HEK293 (cell line): Measurements from ENCODE around the gene AP1G2.

ENCODE experiments used
- CTCF ChIA-PET: fragments of 350-600 bp; formaldehyde crosslinking; extraction: SDS; loops from one replicate; lab custom pipeline; 2021; ENCODE audit warnings: antibody characterized with exemption; lab: Yijun Ruan, JAX
- POLR2A ChIA-PET: fragments of 300-600 bp; formaldehyde crosslinking; extraction: SDS; loops from one replicate; lab custom pipeline; 2020; ENCODE audit warnings: antibody characterized with exemption, inconsistent platforms; lab: Yijun Ruan, JAX
- H3K27ac ChIP-seq: fragments of 200-500 bp; sonication (Bioruptor generic); 2 replicates; pipeline ENCODE4 v1.5.1; 2014; ENCODE audit warnings: low read depth, low read length, control low read depth, inconsistent platforms; ENCODE audit errors: extremely low read depth
- H3K36me3 ChIP-seq, 2 experiments: fragments of 200-500 bp in 1 of 2; sonication (Bioruptor generic) in 1 of 2; 1 replicate in 1 of 2; 2 replicates in 1 of 2; pipeline ENCODE4 v1.5.1; 2014 to 2017; ENCODE audit warnings: inconsistent platforms in 2 of 2, low read length in 2 of 2; ENCODE audit not compliant: control insufficient read depth in 2 of 2, insufficient read depth in 1 of 2
- H3K4me1 ChIP-seq: fragments of 200-500 bp; sonication (Bioruptor generic); 2 replicates; pipeline ENCODE4 v1.5.1; 2014; ENCODE audit warnings: mild to moderate bottlenecking, low read length, inconsistent platforms; ENCODE audit not compliant: control insufficient read depth, insufficient read depth
- H3K4me3 ChIP-seq: 2 replicates; pipeline ENCODE4 v1.5.1; 2011; ENCODE audit warnings: low read depth, mild to moderate bottlenecking, control low read depth, low read length, moderate library complexity
- H3K9me3 ChIP-seq: fragments of 200-500 bp; sonication (Bioruptor generic); 2 replicates; pipeline ENCODE4 v1.5.1; 2014; ENCODE audit warnings: low read depth, low read length, inconsistent platforms; ENCODE audit not compliant: control insufficient read depth, insufficient read depth
- GLIS1 ChIP-seq: fragments of 450-650 bp; formaldehyde crosslinking; IDR thresholded peaks from 2 replicates; pipeline ENCODE4 v1.5.1; 2016; ENCODE audit warnings: missing biosample characterization, missing genetic modification characterization
- KLF10 ChIP-seq: fragments of 450-650 bp; IDR thresholded peaks from 2 replicates; pipeline ENCODE4 v1.5.1; 2018; ENCODE audit warnings: missing biosample characterization, mild to moderate bottlenecking, missing genetic modification characterization
- MEIS1 ChIP-seq: sonication (generic); formaldehyde crosslinking; IDR thresholded peaks from 2 replicates; pipeline ENCODE4 v1.8.1; 2022; ENCODE audit warnings: missing genetic modification reagents, mild to moderate bottlenecking, borderline replicate concordance
- OVOL3 ChIP-seq: fragments of 450-650 bp; formaldehyde crosslinking; IDR thresholded peaks from 2 replicates; pipeline ENCODE4 v1.5.1; 2016; ENCODE audit warnings: missing biosample characterization, missing genetic modification characterization
- RBAK ChIP-seq: fragments of 450-650 bp; formaldehyde crosslinking; IDR thresholded peaks from 2 replicates; pipeline ENCODE4 v1.5.1; 2016; ENCODE audit warnings: missing biosample characterization, missing genetic modification characterization
- YY2 ChIP-seq: fragments of 450-650 bp; formaldehyde crosslinking; IDR thresholded peaks from 2 replicates; pipeline ENCODE4 v1.5.1; 2016; ENCODE audit warnings: missing biosample characterization, missing genetic modification characterization
- ZNF157 ChIP-seq: fragments of 450-650 bp; formaldehyde crosslinking; IDR thresholded peaks from 2 replicates; pipeline ENCODE4 v1.5.1; 2016; ENCODE audit warnings: missing biosample characterization, missing genetic modification characterization
- ZNF335 ChIP-seq: fragments of 450-650 bp; formaldehyde crosslinking; conservative IDR thresholded peaks from 2 replicates; pipeline ENCODE4 v1.5.1; 2016; ENCODE audit warnings: missing biosample characterization, missing genetic modification characterization
- ZNF350 ChIP-seq: fragments of 450-650 bp; formaldehyde crosslinking; IDR thresholded peaks from 2 replicates; pipeline ENCODE4 v1.5.0; 2017; ENCODE audit warnings: missing biosample characterization, mild to moderate bottlenecking, missing genetic modification characterization
- ZNF394 ChIP-seq: fragments of 450-650 bp; formaldehyde crosslinking; IDR thresholded peaks from 2 replicates; pipeline ENCODE4 v1.5.1; 2016; ENCODE audit warnings: missing biosample characterization, missing genetic modification characterization, mild to moderate bottlenecking, moderate library complexity, borderline replicate concordance
- ZNF416 ChIP-seq: fragments of 450-650 bp; formaldehyde crosslinking; IDR thresholded peaks from 2 replicates; pipeline ENCODE4 v1.5.1; 2016; ENCODE audit warnings: missing biosample characterization, missing genetic modification characterization
- ZNF558 ChIP-seq: fragments of 450-650 bp; formaldehyde crosslinking; IDR thresholded peaks from 2 replicates; pipeline ENCODE4 v1.5.1; 2016; ENCODE audit warnings: missing biosample characterization, missing genetic modification characterization
- ZNF571 ChIP-seq: fragments of 450-650 bp; formaldehyde crosslinking; IDR thresholded peaks from 2 replicates; pipeline ENCODE4 v1.5.0; 2017; ENCODE audit warnings: missing biosample characterization, missing genetic modification characterization
- ZNF624 ChIP-seq: fragments of 450-650 bp; formaldehyde crosslinking; IDR thresholded peaks from 2 replicates; pipeline ENCODE4 v1.5.1; 2017; ENCODE audit warnings: missing biosample characterization, missing genetic modification characterization
- ZNF785 ChIP-seq: fragments of 450-650 bp; formaldehyde crosslinking; IDR thresholded peaks from 2 replicates; pipeline ENCODE4 v1.5.1; 2016; ENCODE audit warnings: missing biosample characterization, missing genetic modification characterization
- TF ChIP-seq, protein P1 (sequence below): fragments of 450-650 bp; formaldehyde crosslinking; IDR thresholded peaks from 2 replicates; pipeline ENCODE4 v1.5.1; 2016; ENCODE audit warnings: missing biosample characterization, missing genetic modification characterization
- TF ChIP-seq, protein P2 (sequence below): fragments of 450-650 bp; formaldehyde crosslinking; IDR thresholded peaks from 2 replicates; pipeline ENCODE4 v1.5.1; 2016; ENCODE audit warnings: missing biosample characterization, missing genetic modification characterization
- TF ChIP-seq, protein P3 (sequence below): fragments of 450-650 bp; IDR thresholded peaks from 2 replicates; pipeline ENCODE4 v1.5.1; 2018; ENCODE audit warnings: missing biosample characterization, missing genetic modification characterization

Gene AP1G2

DNA sequence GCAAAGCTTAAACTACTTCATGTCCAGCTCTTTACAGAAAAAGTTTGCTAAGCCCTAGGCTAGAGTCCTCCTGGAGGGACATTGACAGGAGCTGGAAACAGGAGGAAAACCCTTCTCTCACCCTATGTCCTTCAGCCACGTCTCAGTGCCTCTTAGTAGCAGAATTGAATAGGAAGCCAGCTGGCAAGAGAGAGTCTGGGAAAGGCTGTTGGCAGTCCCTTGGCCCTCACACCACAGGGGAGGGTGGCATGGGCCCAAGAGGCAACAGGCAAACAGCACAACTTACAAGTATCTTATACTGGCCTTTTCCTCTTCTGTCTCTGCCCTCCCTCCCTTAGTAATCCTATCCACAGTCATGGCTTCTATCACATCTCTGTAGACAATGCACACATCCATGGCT, 40.9 kb upstream of the AP1G2 start:
- Histone ChIP-seq H3K27ac (no peak overlapping the region), H3K4me1 (no peaks in the 10 kb centered on the region), H3K4me3 (no peak overlapping the region), H3K9me3 (no peaks in the 10 kb centered on the region), H3K36me3 (no peaks in the 10 kb centered on the region)
- TF ChIP-seq ZNF785 (tag by site-specific recombination) (no peak), ZNF335 (no peak), RBAK (tag by site-specific recombination) (no peak), MEIS1 (no peak)
- TF ChIP-seq, protein P1, sequence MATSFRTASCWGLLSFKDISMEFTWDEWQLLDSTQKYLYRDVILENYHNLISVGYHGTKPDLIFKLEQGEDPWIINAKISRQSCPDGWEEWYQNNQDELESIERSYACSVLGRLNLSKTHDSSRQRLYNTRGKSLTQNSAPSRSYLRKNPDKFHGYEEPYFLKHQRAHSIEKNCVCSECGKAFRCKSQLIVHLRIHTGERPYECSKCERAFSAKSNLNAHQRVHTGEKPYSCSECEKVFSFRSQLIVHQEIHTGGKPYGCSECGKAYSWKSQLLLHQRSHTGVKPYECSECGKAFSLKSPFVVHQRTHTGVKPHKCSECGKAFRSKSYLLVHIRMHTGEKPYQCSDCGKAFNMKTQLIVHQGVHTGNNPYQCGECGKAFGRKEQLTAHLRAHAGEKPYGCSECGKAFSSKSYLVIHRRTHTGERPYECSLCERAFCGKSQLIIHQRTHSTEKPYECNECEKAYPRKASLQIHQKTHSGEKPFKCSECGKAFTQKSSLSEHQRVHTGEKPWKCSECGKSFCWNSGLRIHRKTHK: no peak
- TF ChIP-seq, protein P2, sequence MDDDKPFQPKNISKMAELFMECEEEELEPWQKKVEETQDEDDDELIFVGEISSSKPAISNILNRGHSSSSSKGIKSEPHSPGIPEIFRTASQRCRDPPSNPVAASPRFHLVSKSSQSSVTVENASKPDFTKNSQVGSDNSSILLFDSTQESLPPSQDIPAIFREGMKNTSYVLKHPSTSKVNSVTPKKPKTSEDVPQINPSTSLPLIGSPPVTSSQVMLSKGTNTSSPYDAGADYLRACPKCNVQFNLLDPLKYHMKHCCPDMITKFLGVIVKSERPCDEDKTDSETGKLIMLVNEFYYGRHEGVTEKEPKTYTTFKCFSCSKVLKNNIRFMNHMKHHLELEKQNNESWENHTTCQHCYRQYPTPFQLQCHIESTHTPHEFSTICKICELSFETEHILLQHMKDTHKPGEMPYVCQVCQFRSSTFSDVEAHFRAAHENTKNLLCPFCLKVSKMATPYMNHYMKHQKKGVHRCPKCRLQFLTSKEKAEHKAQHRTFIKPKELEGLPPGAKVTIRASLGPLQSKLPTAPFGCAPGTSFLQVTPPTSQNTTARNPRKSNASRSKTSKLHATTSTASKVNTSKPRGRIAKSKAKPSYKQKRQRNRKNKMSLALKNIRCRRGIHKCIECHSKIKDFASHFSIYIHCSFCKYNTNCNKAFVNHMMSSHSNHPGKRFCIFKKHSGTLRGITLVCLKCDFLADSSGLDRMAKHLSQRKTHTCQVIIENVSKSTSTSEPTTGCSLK (tag by site-specific recombination): no peak
- ChIA-PET POLR2A (no interaction called here), CTCF (interaction anchor here (0.7 to 1.4 kb wide), 2 partner anchors 24 to 59 kb away, joined by 3 to 4 read pairs; no protein-coding TSS in a partner anchor)

DNA sequence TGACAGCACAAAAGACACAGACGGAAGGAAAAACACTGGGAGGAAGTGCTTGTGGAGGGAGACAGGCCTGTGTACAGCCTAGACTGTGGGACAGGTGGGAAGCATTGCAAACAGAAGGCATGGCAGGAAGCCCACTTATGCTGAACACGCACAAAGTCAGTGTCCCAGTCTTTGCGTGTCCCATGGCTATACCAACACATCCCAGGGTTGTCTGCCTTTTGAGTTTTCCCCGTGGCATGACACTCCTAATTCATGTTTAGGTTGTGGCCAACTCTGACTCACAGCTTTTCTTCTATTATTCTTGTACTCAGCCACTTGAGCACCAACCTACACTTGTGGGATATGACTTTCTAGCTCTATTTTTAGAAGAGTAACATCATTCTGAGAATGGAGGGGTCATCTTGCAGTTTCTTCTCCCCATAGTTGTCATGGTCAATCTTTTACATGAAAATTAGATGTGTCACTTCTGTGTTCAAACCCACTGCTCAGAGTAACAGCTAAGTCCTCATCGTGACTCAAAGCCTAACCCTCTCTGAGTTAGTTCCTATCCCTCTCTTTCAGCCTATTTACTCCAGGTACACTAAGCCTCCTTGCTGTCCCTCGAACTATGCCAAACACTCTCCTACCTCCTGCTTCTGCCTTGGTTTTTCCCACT, 38.5 kb upstream of the AP1G2 start:
- Histone ChIP-seq H3K27ac (no peak overlapping the region), H3K36me3 (no peaks in the 10 kb centered on the region), H3K4me1 (no peaks in the 10 kb centered on the region), H3K9me3 (no peaks in the 10 kb centered on the region), H3K4me3 (no peak overlapping the region)
- ChIA-PET CTCF (interaction anchor here (0.6 to 1.2 kb wide), 3 partner anchors 16 to 1871 kb away, joined by 3 to 6 read pairs (median 5); no protein-coding TSS in a partner anchor), POLR2A (no interaction called here)
- TF ChIP-seq ZNF157 (tag by site-specific recombination) (no peak), ZNF350 (tag by site-specific recombination) (no peak), ZNF394 (tag by site-specific recombination) (no peak), OVOL3 (tag by site-specific recombination) (no peak), ZNF558 (no peak), ZNF624 (no peak), ZNF571 (tag by site-specific recombination) (no peak), KLF10 (tag by site-specific recombination) (no peak), YY2 (tag by site-specific recombination) (no peak), GLIS1 (tag by site-specific recombination) (no peak)
- TF ChIP-seq, protein P3, sequence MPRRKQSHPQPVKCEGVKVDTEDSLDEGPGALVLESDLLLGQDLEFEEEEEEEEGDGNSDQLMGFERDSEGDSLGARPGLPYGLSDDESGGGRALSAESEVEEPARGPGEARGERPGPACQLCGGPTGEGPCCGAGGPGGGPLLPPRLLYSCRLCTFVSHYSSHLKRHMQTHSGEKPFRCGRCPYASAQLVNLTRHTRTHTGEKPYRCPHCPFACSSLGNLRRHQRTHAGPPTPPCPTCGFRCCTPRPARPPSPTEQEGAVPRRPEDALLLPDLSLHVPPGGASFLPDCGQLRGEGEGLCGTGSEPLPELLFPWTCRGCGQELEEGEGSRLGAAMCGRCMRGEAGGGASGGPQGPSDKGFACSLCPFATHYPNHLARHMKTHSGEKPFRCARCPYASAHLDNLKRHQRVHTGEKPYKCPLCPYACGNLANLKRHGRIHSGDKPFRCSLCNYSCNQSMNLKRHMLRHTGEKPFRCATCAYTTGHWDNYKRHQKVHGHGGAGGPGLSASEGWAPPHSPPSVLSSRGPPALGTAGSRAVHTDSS (tag by site-specific recombination): no peak

DNA sequence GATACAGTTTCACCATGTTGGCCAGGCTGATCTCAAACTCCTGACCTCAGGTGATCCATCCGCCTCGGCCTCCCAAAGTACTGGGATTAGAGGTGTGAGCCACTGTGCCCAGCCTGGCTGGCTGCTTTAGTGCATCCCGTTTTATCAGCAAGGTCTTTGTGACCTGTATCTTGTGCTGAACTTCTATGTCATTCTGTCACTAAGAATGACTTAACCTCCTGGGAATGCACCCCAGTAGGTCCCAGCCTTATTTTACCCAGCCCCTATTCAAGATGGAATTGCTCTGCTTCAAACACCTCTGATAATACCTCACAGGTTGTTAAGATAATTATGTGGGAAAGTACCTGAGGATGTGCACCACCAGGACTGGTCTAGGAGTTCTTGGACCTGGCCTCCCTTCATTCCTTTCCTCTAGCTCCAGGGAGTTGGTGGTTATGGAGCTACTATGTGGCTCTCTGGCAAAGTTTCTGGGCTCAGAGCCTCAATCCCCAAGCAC, 37.1 kb upstream of the AP1G2 start:
- ChIA-PET CTCF (no interaction called here), POLR2A (no interaction called here)
- Histone ChIP-seq H3K4me1 (no peaks in the 10 kb centered on the region), H3K4me3 (no peak overlapping the region), H3K36me3 (no peaks in the 10 kb centered on the region), H3K27ac (no peak overlapping the region), H3K9me3 (no peaks in the 10 kb centered on the region)
- no peak for TF ChIP-seq ZNF416 (tag by site-specific recombination)
